ENCODE data around the gene BMI1. TPM values are rescaled to one million over a fixed set of nuclear protein-coding genes. Genes with fewer than 3 reads are reported as not detected.

The BMI1 gene
- total RNA-seq: 100 to 1,000 TPM in 2 of 5 donors, 10 to 100 TPM in 3; 18.8 to 228 (median 57.5) TPM
- polyA plus RNA-seq: 10 to 100 TPM; 14.9 to 25.5 (median 25.1) TPM
- long read RNA-seq, donor 1, partial matches to known transcripts: 0 of 3 reads
- long read RNA-seq, donor 1, other reads (novel, unspliced or antisense): 0 of 3 reads
- long read RNA-seq, donor 2, transcript BMI1-201 (10 exons, 3,428 nt): major isoform, 8 of 10 reads
- long read RNA-seq, donor 2, partial matches to known transcripts: 0 of 10 reads
- long read RNA-seq, donor 2, other reads (novel, unspliced or antisense): 0 of 10 reads
- long read RNA-seq, donor 3, partial matches to known transcripts: 0 of 3 reads
- long read RNA-seq, donor 3, other reads (novel, unspliced or antisense): 0 of 3 reads
- long read RNA-seq, donor 4: 0 reads
- long read RNA-seq, donor 5, transcript BMI1-201 (10 exons, 3,428 nt): major isoform, 10 of 10 reads
- long read RNA-seq, donor 5, partial matches to known transcripts: 0 of 10 reads
- long read RNA-seq, donor 5, other reads (novel, unspliced or antisense): 0 of 10 reads
- long read RNA-seq, donor 6, transcript BMI1-201 (10 exons, 3,428 nt): major isoform, 19 of 29 reads
- long read RNA-seq, donor 6, partial matches to known transcripts: 9 of 29 reads
- long read RNA-seq, donor 6, other reads (novel, unspliced or antisense): 0 of 29 reads
- long read RNA-seq, donor 7, transcript BMI1-201 (10 exons, 3,428 nt): major isoform, 8 of 13 reads
- long read RNA-seq, donor 7, partial matches to known transcripts: 5 of 13 reads
- long read RNA-seq, donor 7, other reads (novel, unspliced or antisense): 0 of 13 reads
- long read RNA-seq, donor 8, transcript BMI1-201 (10 exons, 3,428 nt): major isoform, 7 of 7 reads
- long read RNA-seq, donor 8, partial matches to known transcripts: 0 of 7 reads
- long read RNA-seq, donor 8, other reads (novel, unspliced or antisense): 0 of 7 reads
- long read RNA-seq, donor 9, partial matches to known transcripts: 5 of 6 reads
- long read RNA-seq, donor 9, other reads (novel, unspliced or antisense): 0 of 6 reads
- long read RNA-seq, donor 10, partial matches to known transcripts: 0 of 4 reads
- long read RNA-seq, donor 10, other reads (novel, unspliced or antisense): 0 of 4 reads

DNA sequence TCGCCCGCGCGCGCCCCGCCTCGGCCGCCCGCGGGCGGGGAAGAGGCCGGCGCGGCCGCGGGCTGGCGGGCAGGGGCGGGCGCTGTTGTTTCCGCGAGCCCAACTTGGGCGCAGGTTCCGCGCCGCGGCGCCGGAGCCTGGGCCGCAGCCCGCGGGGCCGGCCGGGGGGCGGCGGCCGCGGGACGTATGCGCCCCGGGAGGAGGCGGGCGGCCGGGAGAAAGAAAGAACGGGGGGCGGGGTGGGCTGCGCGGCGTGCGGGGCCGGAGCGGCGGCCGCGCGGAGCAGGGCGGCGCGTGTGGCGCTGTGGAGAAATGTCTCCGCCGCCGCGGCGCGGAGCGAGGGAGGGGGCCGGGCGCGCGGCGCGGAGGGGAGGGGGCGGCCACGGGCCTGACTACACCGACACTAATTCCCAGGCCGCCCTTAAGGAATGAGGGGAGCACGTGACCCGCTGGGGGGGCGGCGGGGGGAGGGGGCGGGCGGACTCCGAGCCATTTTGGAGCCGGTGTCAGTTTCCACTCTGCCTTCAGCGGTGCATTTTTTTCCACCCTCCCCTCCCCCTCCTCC lies at the start of gene BMI1:
Gene BMI1, plus strand, starts transcription at position 509 of the 565 bp plus-strand sequence. CDS start 5,351 bp downstream, outside the sequence.
- peaks cover 0 to 37% (median 10%) of the 10 kb centered on the region in 3 donors for H3K27me3 ChIP-seq
- peak; percentile 72 to 93 for DNase-seq
- peak within 1 kb of the TSS; percentile 74 to 93 (median 80) for H3K4me3 ChIP-seq
- H3K9me3 ChIP-seq: no peaks in the 10 kb centered on the region
- H3K27ac ChIP-seq: peak within 1 kb of the TSS; percentile 88 to 97 (median 93)
- WGBS, 5 donors: 0 to 1% (median 1%) methylated on average over 2 to 84 of the region's 85 CpGs
- peak in 1 of 3 donors; percentile 6 for TF ChIP-seq POLR2AphosphoS5 (IDR thresholded peaks at IDR 0.05)
- TF ChIP-seq EP300 (IDR thresholded peaks at IDR 0.05): no peak
- peaks cover 30 to 69% (median 52%) of the 10 kb centered on the region in 4 donors for H3K4me1 ChIP-seq
- intact Hi-C loops (cut with DNase I; ENCODE audit: low total_unique reads): no loop called here
- no peaks in the 10 kb centered on the region for H3K36me3 ChIP-seq

DNA sequence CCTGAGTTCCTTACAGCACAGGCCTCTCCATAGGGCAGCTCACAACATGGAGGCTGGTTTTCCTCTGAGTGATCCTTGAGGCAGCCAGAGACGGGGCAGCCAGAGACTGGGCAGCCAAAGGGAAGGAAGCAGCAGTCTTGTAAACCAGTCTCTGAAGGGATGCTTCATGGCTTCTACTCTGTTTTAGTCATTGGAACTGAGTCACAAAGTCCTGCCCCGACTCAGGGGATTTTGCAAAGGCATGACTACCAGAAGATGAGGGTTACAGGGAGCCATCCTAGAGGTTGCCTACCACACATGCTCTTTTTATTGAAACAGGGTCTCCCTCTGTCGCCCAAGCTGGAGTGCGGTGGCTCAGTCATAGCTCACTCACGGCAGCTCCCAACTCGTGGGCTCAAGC lies 49.1 kb upstream of the BMI1 start:
- TF ChIP-seq POLR2AphosphoS5 (IDR thresholded peaks at IDR 0.05): no peak
- TF ChIP-seq POLR2A (IDR thresholded peaks at IDR 0.05): no peak
- no peak for TF ChIP-seq EP300 (IDR thresholded peaks at IDR 0.05)
- TF ChIP-seq, protein P1, sequence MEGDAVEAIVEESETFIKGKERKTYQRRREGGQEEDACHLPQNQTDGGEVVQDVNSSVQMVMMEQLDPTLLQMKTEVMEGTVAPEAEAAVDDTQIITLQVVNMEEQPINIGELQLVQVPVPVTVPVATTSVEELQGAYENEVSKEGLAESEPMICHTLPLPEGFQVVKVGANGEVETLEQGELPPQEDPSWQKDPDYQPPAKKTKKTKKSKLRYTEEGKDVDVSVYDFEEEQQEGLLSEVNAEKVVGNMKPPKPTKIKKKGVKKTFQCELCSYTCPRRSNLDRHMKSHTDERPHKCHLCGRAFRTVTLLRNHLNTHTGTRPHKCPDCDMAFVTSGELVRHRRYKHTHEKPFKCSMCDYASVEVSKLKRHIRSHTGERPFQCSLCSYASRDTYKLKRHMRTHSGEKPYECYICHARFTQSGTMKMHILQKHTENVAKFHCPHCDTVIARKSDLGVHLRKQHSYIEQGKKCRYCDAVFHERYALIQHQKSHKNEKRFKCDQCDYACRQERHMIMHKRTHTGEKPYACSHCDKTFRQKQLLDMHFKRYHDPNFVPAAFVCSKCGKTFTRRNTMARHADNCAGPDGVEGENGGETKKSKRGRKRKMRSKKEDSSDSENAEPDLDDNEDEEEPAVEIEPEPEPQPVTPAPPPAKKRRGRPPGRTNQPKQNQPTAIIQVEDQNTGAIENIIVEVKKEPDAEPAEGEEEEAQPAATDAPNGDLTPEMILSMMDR (IDR thresholded peaks at IDR 0.05): no peak
- H3K27ac ChIP-seq: no peak overlapping the region
- H3K36me3 ChIP-seq: no peaks in the 10 kb centered on the region
- intact Hi-C loops (cut with DNase I; ENCODE audit: low total_unique reads): no loop called here
- peaks cover 0 to 3% (median 0%) of the 10 kb centered on the region in 3 donors for H3K27me3 ChIP-seq
- no peaks in the 10 kb centered on the region for H3K9me3 ChIP-seq
- 74 to 94% (median 89%) methylated on average over 5 to 6 of the region's 6 CpGs for WGBS, 5 donors
- no peak for DNase-seq
- H3K4me3 ChIP-seq: no peak overlapping the region
- no peaks in the 10 kb centered on the region for H3K4me1 ChIP-seq

DNA sequence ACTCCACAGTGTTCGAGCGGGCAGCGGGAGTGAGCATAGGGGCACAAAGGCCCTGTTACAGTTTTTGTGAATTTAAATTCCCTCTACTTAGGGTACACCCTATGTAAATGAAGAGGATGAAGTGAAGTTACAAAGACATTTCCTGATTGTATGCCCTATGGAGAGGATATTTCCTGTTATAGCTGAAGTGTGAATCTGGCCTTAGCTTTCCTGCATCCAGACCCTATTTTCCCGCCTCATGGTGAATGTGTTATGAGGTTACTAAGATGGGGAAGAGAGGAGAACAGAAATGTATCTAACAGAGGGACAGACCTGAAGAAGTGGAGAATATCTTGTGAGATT lies 42.5 kb upstream of the BMI1 start:
- Histone ChIP-seq H3K36me3 (no peaks in the 10 kb centered on the region), H3K27ac (no peak overlapping the region), H3K4me1 (no peaks in the 10 kb centered on the region), H3K27me3 (peaks cover 0 to 5% (median 0%) of the 10 kb centered on the region in 3 donors), H3K9me3 (no peaks in the 10 kb centered on the region), H3K4me3 (no peak overlapping the region)
- intact Hi-C loops (cut with DNase I; ENCODE audit: low total_unique reads): no loop called here
- 93 to 100% (median 94%) methylated on average over 4 of the region's 4 CpGs for WGBS, 5 donors
- TF ChIP-seq EP300 (IDR thresholded peaks at IDR 0.05) (no peak), POLR2A (IDR thresholded peaks at IDR 0.05) (no peak), POLR2AphosphoS5 (IDR thresholded peaks at IDR 0.05) (no peak)
- TF ChIP-seq, protein P1 (IDR thresholded peaks at IDR 0.05): no peak
- DNase-seq: no peak

DNA sequence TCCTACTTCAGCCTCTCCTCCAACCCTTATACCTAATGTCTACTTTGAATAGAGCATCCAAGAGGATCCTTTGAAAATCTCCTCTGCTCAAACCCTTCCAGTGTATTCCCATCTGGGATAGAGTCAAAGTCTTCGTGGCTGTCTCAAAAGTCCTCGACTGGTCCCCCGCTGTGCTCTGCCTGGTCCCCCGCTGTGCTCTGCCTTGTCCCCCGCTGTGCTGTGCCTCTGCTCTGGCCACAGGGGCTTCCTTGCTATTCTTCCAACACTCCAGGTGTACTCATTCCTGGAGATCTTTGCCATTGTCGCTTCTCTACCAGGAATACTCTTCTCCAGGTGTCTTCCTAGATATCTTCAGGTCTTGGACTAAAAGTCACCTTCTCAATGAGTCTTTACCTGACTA lies 40.8 kb upstream of the BMI1 start:
- Histone ChIP-seq H3K4me1 (no peaks in the 10 kb centered on the region), H3K36me3 (no peaks in the 10 kb centered on the region), H3K27me3 (peaks cover 0 to 5% (median 0%) of the 10 kb centered on the region in 3 donors), H3K4me3 (no peak overlapping the region), H3K9me3 (no peaks in the 10 kb centered on the region), H3K27ac (no peak overlapping the region)
- no peak for DNase-seq
- no peak for TF ChIP-seq POLR2A (IDR thresholded peaks at IDR 0.05)
- no peak for TF ChIP-seq EP300 (IDR thresholded peaks at IDR 0.05)
- TF ChIP-seq, protein P1 (IDR thresholded peaks at IDR 0.05): no peak
- 52 to 63% (median 56%) methylated on average over 6 of the region's 6 CpGs for WGBS, 5 donors
- intact Hi-C loops (cut with DNase I; ENCODE audit: low total_unique reads): no loop called here

All from stomach (tissue), 19 donors.